Urinary bladder (tissue), 4 donors: ENCODE measurements around the gene SCPEP1. TPM values are rescaled to one million over a fixed set of nuclear protein-coding genes. Genes with fewer than 3 reads are reported as not detected.
"Not testable (repeated sequence)": the region's sequence is repeated elsewhere in the genome, so short reads cannot be mapped to it uniquely, and the experiment has no call there.

ENCODE experiments used
- DNase-seq: peaks from one replicate; pipeline ENCODE4 v3.0.0-alpha.2; 2015; ENCODE audit errors: extremely low spot score
- H3K27ac ChIP-seq: one replicate; pipeline ENCODE4 v1.5.1; 2013; ENCODE audit warnings: low read depth, mild to moderate bottlenecking, moderate library complexity
- H3K36me3 ChIP-seq: one replicate; pipeline ENCODE4 v1.6.1; 2013; ENCODE audit warnings: mild to moderate bottlenecking, moderate library complexity; ENCODE audit not compliant: insufficient read depth
- H3K4me1 ChIP-seq: one replicate; pipeline ENCODE4 v1.6.1; 2013; ENCODE audit warnings: mild to moderate bottlenecking, moderate library complexity; ENCODE audit not compliant: insufficient read depth
- H3K4me3 ChIP-seq: one replicate; pipeline ENCODE4 v1.5.1; 2013; ENCODE audit warnings: low read depth, low read length
- WGBS: extraction: QIAGEN DNeasy Blood & Tissue Kit; methylation state at CpG from one replicate; pipeline ENCODE4 v1.1.7; 2013; 5-methylcytosine and 5-hydroxymethylcytosine counted together
- polyA plus RNA-seq: library from polyadenylated mRNA; stranded (reverse); fragments of 200-250 nt; gene quantifications from one replicate; pipeline ENCODE4 v1.2.3, GENCODE V29; 2013
- total RNA-seq: library from RNA; depleted of rRNA; stranded (reverse); fragments of >200 nt; gene quantifications from one replicate; pipeline ENCODE4 v1.2.3, GENCODE V29; 2014
- donor health status: healthy with polysubstance abuse.
- donor health status: healthy.

SCPEP1 gene
- total and polyA plus RNA-seq, 2 donors, result 22.9 to 89.4 TPM

GRCh38 chr17:56943505-56944125 lies 34.3 kb upstream of the SCPEP1 start:
- peaks cover 7% of the 10 kb centered on the region for H3K36me3 ChIP-seq
- H3K4me1 ChIP-seq, result no peaks in the 10 kb centered on the region
- DNase-seq, result no peak
- WGBS, result 88% methylated on average over 10 of the region's 10 CpGs
- no peak overlapping the region for H3K4me3 ChIP-seq
- H3K27ac ChIP-seq, result no peak overlapping the region

- no peak for DNase-seq
- Histone ChIP-seq H3K36me3 (peaks cover 9% of the 10 kb centered on the region), H3K4me3 (no peak overlapping the region), H3K4me1 (no peaks in the 10 kb centered on the region), H3K27ac (no peak overlapping the region)
- WGBS, result 93% methylated on average over 3 of the region's 3 CpGs
Observed at GRCh38 chr17:56945938-56946505, 31.9 kb upstream of the SCPEP1 start.

GRCh38 chr17:56947741-56948140 lies 30.2 kb upstream of the SCPEP1 start:
- Histone ChIP-seq H3K36me3 (peaks cover 9% of the 10 kb centered on the region), H3K27ac (no peak overlapping the region), H3K4me1 (no peaks in the 10 kb centered on the region), H3K4me3 (no peak overlapping the region)
- DNase-seq, result no peak
- WGBS, result 75% methylated on average over 1 of the region's 1 CpG

- WGBS, result 97% methylated on average over 1 of the region's 1 CpG
- no peak for DNase-seq
- no peak overlapping the region for H3K27ac ChIP-seq
- peaks cover 9% of the 10 kb centered on the region for H3K36me3 ChIP-seq
- H3K4me3 ChIP-seq, result no peak overlapping the region
- no peaks in the 10 kb centered on the region for H3K4me1 ChIP-seq
Observed at GRCh38 chr17:56948491-56948890, 29.4 kb upstream of the SCPEP1 start.

- Histone ChIP-seq H3K4me1 (no peaks in the 10 kb centered on the region), H3K4me3 (no peak overlapping the region), H3K36me3 (peaks cover 9% of the 10 kb centered on the region), H3K27ac (no peak overlapping the region)
- DNase-seq, result no peak
- WGBS, result 77% methylated on average over 3 of the region's 3 CpGs
Observed at GRCh38 chr17:56949595-56949994, 28.3 kb upstream of the SCPEP1 start.

- no peak for DNase-seq
- Histone ChIP-seq H3K27ac (no peak overlapping the region), H3K4me1 (no peaks in the 10 kb centered on the region), H3K4me3 (no peak overlapping the region), H3K36me3 (no peaks in the 10 kb centered on the region)
- 98% methylated on average over 5 of the region's 5 CpGs for WGBS
Observed at GRCh38 chr17:56956992-56957391, 20.9 kb upstream of the SCPEP1 start.

GRCh38 chr17:56960596-56961538 lies 17.1 kb upstream of the SCPEP1 start, which contains the start of gene COIL:
Gene COIL, minus strand, starts transcription at chr17:56961050. Its CDS starts 31 bp downstream, at chr17:56961019.
- Histone ChIP-seq H3K27ac (peak within 1 kb of the TSS; percentile 83), H3K36me3 (no peaks in the 10 kb centered on the region), H3K4me3 (peak within 1 kb of the TSS; percentile 97), H3K4me1 (no peaks in the 10 kb centered on the region)
- DNase-seq, result peak; percentile 82
- WGBS, result 4% methylated on average over 59 of the region's 59 CpGs

GRCh38 chr17:56965241-56965640 lies 12.7 kb upstream of the SCPEP1 start:
- H3K36me3 ChIP-seq, DNase-seq, H3K4me1 ChIP-seq, H3K4me3 ChIP-seq, H3K27ac ChIP-seq: not testable (repeated sequence)
- 85% methylated on average over 9 of the region's 9 CpGs for WGBS

- not testable (repeated sequence) for H3K27ac ChIP-seq, DNase-seq, H3K36me3 ChIP-seq, H3K4me3 ChIP-seq, H3K4me1 ChIP-seq
- 65% methylated on average over 6 of the region's 6 CpGs for WGBS
Observed at GRCh38 chr17:56965681-56966080, 12.2 kb upstream of the SCPEP1 start.

GRCh38 chr17:56966338-56966737 lies 11.6 kb upstream of the SCPEP1 start:
- Histone ChIP-seq H3K27ac (no peak overlapping the region), H3K4me1 (no peaks in the 10 kb centered on the region), H3K4me3 (no peak overlapping the region), H3K36me3 (no peaks in the 10 kb centered on the region)
- no peak for DNase-seq
- WGBS, result 60% methylated on average over 5 of the region's 5 CpGs

- no peak for DNase-seq
- WGBS, result 93% methylated on average over 1 of the region's 1 CpG
- H3K36me3 ChIP-seq, result no peaks in the 10 kb centered on the region
- H3K4me3 ChIP-seq, result no peak overlapping the region
- no peak overlapping the region for H3K27ac ChIP-seq
- no peaks in the 10 kb centered on the region for H3K4me1 ChIP-seq
Observed at GRCh38 chr17:56970974-56971373, 7.0 kb upstream of the SCPEP1 start.

GRCh38 chr17:56972111-56972730 lies 5.7 kb upstream of the SCPEP1 start:
- H3K4me1 ChIP-seq, result no peaks in the 10 kb centered on the region
- no peak for DNase-seq
- 66% methylated on average over 7 of the region's 7 CpGs for WGBS
- no peak overlapping the region for H3K4me3 ChIP-seq
- H3K27ac ChIP-seq, result no peak overlapping the region
- H3K36me3 ChIP-seq, result no peaks in the 10 kb centered on the region

GRCh38 chr17:56973520-56973919 lies 4.4 kb upstream of the SCPEP1 start:
- H3K36me3 ChIP-seq, result no peaks in the 10 kb centered on the region
- no peak overlapping the region for H3K27ac ChIP-seq
- no peaks in the 10 kb centered on the region for H3K4me1 ChIP-seq
- no peak for DNase-seq
- 78% methylated on average over 7 of the region's 7 CpGs for WGBS
- no peak overlapping the region for H3K4me3 ChIP-seq
